Left lung (tissue), 10 donors: ENCODE results near the gene DLG2. TPM values are rescaled to one million over a fixed set of nuclear protein-coding genes. Genes with fewer than 3 reads are reported as not detected.

Experiments
- ATAC-seq: fragments of 200-7000 bp; cut with Tn5 transposase; one replicate; pipeline ENCODE4 v1.9.1; 2020; ENCODE audit warnings: moderate library complexity
- DNase-seq, 4 donors: peaks; one replicate each; pipeline ENCODE4 v3.0.0-alpha.2; 2013 to 2020
- H3K27ac ChIP-seq, 2 donors: fragments of 200-600 bp; sonication (generic) in 1 of 2; one replicate each; pipeline versions ENCODE4 v1.5.0 to v1.8.0; 2020 to 2021
- H3K27me3 ChIP-seq, 2 donors: fragments of 200-600 bp; sonication (generic) in 1 of 2; one replicate each; pipeline versions ENCODE4 v1.5.0 to v1.8.0; 2020 to 2021
- H3K36me3 ChIP-seq, 2 donors: fragments of 200-600 bp; sonication (generic) in 1 of 2; one replicate each; pipeline versions ENCODE4 v1.5.0 to v1.8.0; 2020 to 2021
- H3K4me1 ChIP-seq, 2 donors: fragments of 200-600 bp; one replicate each; pipeline ENCODE4 v1.8.0; 2021
- H3K4me3 ChIP-seq, 2 donors: fragments of 200-600 bp; sonication (generic) in 1 of 2; one replicate each; pipeline versions ENCODE4 v1.5.0 to v1.8.0; 2020 to 2021; ENCODE audit warnings: mild to moderate bottlenecking in 1 of 2
- H3K9me3 ChIP-seq, 2 donors: fragments of 200-600 bp; sonication (generic) in 1 of 2; one replicate each; pipeline versions ENCODE4 v1.5.0 to v1.8.0; 2020 to 2021
- CTCF ChIP-seq, 2 donors: fragments of 200-600 bp; sonication (generic) in 1 of 2; IDR thresholded peaks; one replicate each; pipeline versions ENCODE4 v1.5.0 to v1.8.0; 2021; ENCODE audit warnings: antibody characterized with exemption in 2 of 2
- intact Hi-C, 2 donors: fragments of 100-400 bp; cut with DNase I; formaldehyde crosslinking; loops; one replicate each; pipeline versions ENCODE4 v1.11.2 to v1.14.2; 2022
- polyA plus RNA-seq, 6 donors: library from polyadenylated mRNA; unstranded; fragments of 120-200 nt; gene quantifications; one replicate each; pipeline ENCODE4 v1.2.1, GENCODE V29; 2013; ENCODE audit not compliant: insufficient read length in 6 of 6
- total RNA-seq, 2 donors: library from RNA; stranded (reverse); fragmentation: NEBNext Ultra II Directional; extraction: Animal tissue kit (Norgen Biotek cat#: 25700); gene quantifications; one replicate each; pipeline ENCODE4 v1.2.1, GENCODE V29; 2021
- donor health status: DM: no; HTN: yes; CAD: no.
- donor health status: DM: no; HTN: no; CAD: no.

The DLG2 gene
- total and polyA plus RNA-seq, 8 donors = 4.5 to 15.0 (median 8.6) TPM

GRCh38 chr11:83862033-83862432 is 1765.1 kb downstream of the DLG2 start:
- Histone ChIP-seq H3K27me3 (no peaks in the 10 kb centered on the region), H3K9me3 (peaks cover 0 to 16% of the 10 kb centered on the region in 2 donors), H3K27ac (no peak overlapping the region), H3K4me3 (no peak overlapping the region), H3K36me3 (no peaks in the 10 kb centered on the region), H3K4me1 (no peaks in the 10 kb centered on the region)
- no peak for TF ChIP-seq CTCF (IDR thresholded peaks at IDR 0.05)
- DNase-seq (no peak), ATAC-seq (no peak)
- intact Hi-C loops = no loop called here

- no peak for DNase-seq
- TF ChIP-seq CTCF (IDR thresholded peaks at IDR 0.05) = no peak
- peaks cover 0 to 18% of the 10 kb centered on the region in 2 donors for H3K9me3 ChIP-seq
- H3K27ac ChIP-seq = no peak overlapping the region
- intact Hi-C loops = no loop called here
- no peak overlapping the region for H3K4me3 ChIP-seq
- H3K4me1 ChIP-seq = no peaks in the 10 kb centered on the region
- H3K36me3 ChIP-seq = no peaks in the 10 kb centered on the region
- no peak for ATAC-seq
- no peaks in the 10 kb centered on the region for H3K27me3 ChIP-seq
These were observed 1768.5 kb downstream of the DLG2 start for GRCh38 chr11:83858694-83859093.

- Histone ChIP-seq H3K4me3 (no peak overlapping the region), H3K4me1 (no peaks in the 10 kb centered on the region), H3K36me3 (no peaks in the 10 kb centered on the region), H3K9me3 (peaks cover 0 to 13% of the 10 kb centered on the region in 2 donors), H3K27ac (no peak overlapping the region), H3K27me3 (no peaks in the 10 kb centered on the region)
- ATAC-seq (no peak), DNase-seq (no peak)
- intact Hi-C loops = no loop called here
- TF ChIP-seq CTCF (IDR thresholded peaks at IDR 0.05) = no peak
These were observed 1771.9 kb downstream of the DLG2 start for GRCh38 chr11:83855237-83855636.

GRCh38 chr11:83852775-83853442 is 1774.2 kb downstream of the DLG2 start:
- Histone ChIP-seq H3K27ac (no peak overlapping the region), H3K4me3 (no peak overlapping the region), H3K27me3 (no peaks in the 10 kb centered on the region), H3K36me3 (no peaks in the 10 kb centered on the region), H3K9me3 (peaks cover 0 to 4% of the 10 kb centered on the region in 2 donors), H3K4me1 (no peaks in the 10 kb centered on the region)
- intact Hi-C loops = no loop called here
- DNase-seq (no peak), ATAC-seq (peak; percentile 41)
- no peak for TF ChIP-seq CTCF (IDR thresholded peaks at IDR 0.05)

GRCh38 chr11:83852012-83852411 is 1775.1 kb downstream of the DLG2 start:
- H3K4me1 ChIP-seq = no peaks in the 10 kb centered on the region
- no peak overlapping the region for H3K27ac ChIP-seq
- no peaks in the 10 kb centered on the region for H3K36me3 ChIP-seq
- no peak for ATAC-seq
- TF ChIP-seq CTCF (IDR thresholded peaks at IDR 0.05) = no peak
- DNase-seq = no peak
- no peak overlapping the region for H3K4me3 ChIP-seq
- peaks cover 0 to 3% of the 10 kb centered on the region in 2 donors for H3K9me3 ChIP-seq
- intact Hi-C loops = no loop called here
- H3K27me3 ChIP-seq = no peaks in the 10 kb centered on the region
